BJ (cell line): ENCODE measurements around the gene CDA. TPM values are rescaled to one million over a fixed set of nuclear protein-coding genes. Genes with fewer than 3 reads are reported as not detected.

Experiments used
- CTCF ChIA-PET: fragments of 350-600 bp; formaldehyde crosslinking; extraction: SDS; loops from one replicate; lab custom pipeline; 2021; ENCODE audit warnings: antibody characterized with exemption, inconsistent platforms; lab: Yijun Ruan, JAX
- POLR2A ChIA-PET: fragments of 300-600 bp; sonication (Branson Sonifier 250); formaldehyde crosslinking; extraction: SDS; loops from one replicate; lab custom pipeline; 2021; ENCODE audit warnings: antibody characterized with exemption; lab: Charles Lee
- DNase-seq: peaks from one replicate; pipeline ENCODE4 v3.0.0-alpha.2; 2011; ENCODE audit warnings: low read depth
- H3K27me3 ChIP-seq: 2 replicates; pipeline ENCODE4 v1.6.0; 2011; ENCODE audit warnings: low read length; ENCODE audit not compliant: control insufficient read depth, insufficient read depth
- H3K36me3 ChIP-seq: 2 replicates; pipeline ENCODE4 v1.5.1; 2011; ENCODE audit warnings: low read length; ENCODE audit not compliant: control insufficient read depth, insufficient read depth
- H3K4me3 ChIP-seq: 2 replicates; pipeline ENCODE4 v1.5.1; 2011; ENCODE audit warnings: low read depth, mild to moderate bottlenecking, control low read depth, low read length
- CTCF ChIP-seq: IDR thresholded peaks from 2 replicates; pipeline ENCODE4 v1.5.1; 2011; ENCODE audit warnings: low read depth, mild to moderate bottlenecking, control low read depth, inconsistent platforms, low read length, moderate library complexity; ENCODE audit not compliant: insufficient read depth
- polyA plus RNA-seq: library from polyadenylated mRNA; depleted of rRNA; stranded (reverse); fragments of >200 nt; gene quantifications from 2 replicates; pipeline ENCODE4 v1.2.3, GENCODE V29; 2011

Gene CDA
- polyA plus RNA-seq, 1 experiment = 7.5 TPM

GRCh38 chr1:20575541-20576336 is 13.2 kb upstream of the CDA start:
- POLR2A ChIA-PET = no interaction called here
- TF ChIP-seq CTCF = no peak
- peaks cover 7% of the 10 kb centered on the region for H3K27me3 ChIP-seq
- H3K4me3 ChIP-seq = no peak overlapping the region
- CTCF ChIA-PET = interaction anchor here (1.0 to 8.0 kb wide), 19 partner anchors 9 to 86 kb away, joined by 3 to 125 read pairs (median 8); partner anchors contain the start of genes CDA, DDOST and PINK1
- no peaks in the 10 kb centered on the region for H3K36me3 ChIP-seq
- DNase-seq = no peak

DNA sequence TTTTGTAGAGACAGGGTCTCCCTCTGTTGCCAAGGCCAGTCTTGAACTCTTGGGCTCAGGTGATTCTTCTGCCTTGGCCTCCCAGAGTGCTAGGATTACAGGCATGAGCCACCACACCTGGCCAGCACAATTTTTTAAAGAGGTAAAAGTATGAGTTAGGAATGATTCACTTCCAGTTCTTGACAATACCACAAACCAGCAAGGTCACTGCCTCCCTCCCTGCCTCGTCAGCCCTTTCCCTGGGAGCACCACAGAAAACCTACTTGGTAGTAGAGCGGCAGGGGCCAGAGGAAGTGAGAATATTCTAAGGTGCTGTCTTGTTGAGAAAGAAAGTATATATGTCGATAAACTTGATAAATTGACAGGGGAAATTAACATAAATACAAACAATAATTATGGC is 10.8 kb upstream of the CDA start:
- H3K36me3 ChIP-seq = no peaks in the 10 kb centered on the region
- peaks cover 7% of the 10 kb centered on the region for H3K27me3 ChIP-seq
- no peak overlapping the region for H3K4me3 ChIP-seq
- DNase-seq = no peak
- TF ChIP-seq CTCF = no peak
- POLR2A ChIA-PET = no interaction called here
- CTCF ChIA-PET = interaction anchor here (1.7 to 8.0 kb wide), 3 partner anchors 55 to 62 kb away, joined by 4 to 125 read pairs (median 64); partner anchors contain the start of gene PINK1

GRCh38 chr1:20578721-20579395 is 10.0 kb upstream of the CDA start:
- no peak for TF ChIP-seq CTCF
- no peak for DNase-seq
- no peak overlapping the region for H3K4me3 ChIP-seq
- ChIA-PET CTCF (interaction anchor here (1.7 to 7.9 kb wide), 2 partner anchors 55 to 60 kb away, joined by 4 to 125 read pairs; partner anchors contain the start of gene PINK1), POLR2A (no interaction called here)
- peaks cover 2% of the 10 kb centered on the region for H3K27me3 ChIP-seq
- no peaks in the 10 kb centered on the region for H3K36me3 ChIP-seq

GRCh38 chr1:20584890-20585289 is 4.0 kb upstream of the CDA start:
- Histone ChIP-seq H3K4me3 (no peak overlapping the region), H3K36me3 (no peaks in the 10 kb centered on the region), H3K27me3 (no peaks in the 10 kb centered on the region)
- CTCF ChIA-PET = interaction anchor here (1.0 to 8.9 kb wide), 3 partner anchors 10 to 55 kb away, joined by 3 to 82 read pairs (median 8); partner anchors contain the start of gene PINK1
- TF ChIP-seq CTCF = no peak
- DNase-seq = no peak
- POLR2A ChIA-PET = no interaction called here
